Measurements from ENCODE around the gene CD6.
A peak's percentile ranks its signal among the peaks of the same experiment; 100 is the strongest.
"Not testable (repeated sequence)": the region's sequence is repeated elsewhere in the genome, so short reads cannot be mapped to it uniquely, and the experiment has no call there.

Gene CD6

DNA sequence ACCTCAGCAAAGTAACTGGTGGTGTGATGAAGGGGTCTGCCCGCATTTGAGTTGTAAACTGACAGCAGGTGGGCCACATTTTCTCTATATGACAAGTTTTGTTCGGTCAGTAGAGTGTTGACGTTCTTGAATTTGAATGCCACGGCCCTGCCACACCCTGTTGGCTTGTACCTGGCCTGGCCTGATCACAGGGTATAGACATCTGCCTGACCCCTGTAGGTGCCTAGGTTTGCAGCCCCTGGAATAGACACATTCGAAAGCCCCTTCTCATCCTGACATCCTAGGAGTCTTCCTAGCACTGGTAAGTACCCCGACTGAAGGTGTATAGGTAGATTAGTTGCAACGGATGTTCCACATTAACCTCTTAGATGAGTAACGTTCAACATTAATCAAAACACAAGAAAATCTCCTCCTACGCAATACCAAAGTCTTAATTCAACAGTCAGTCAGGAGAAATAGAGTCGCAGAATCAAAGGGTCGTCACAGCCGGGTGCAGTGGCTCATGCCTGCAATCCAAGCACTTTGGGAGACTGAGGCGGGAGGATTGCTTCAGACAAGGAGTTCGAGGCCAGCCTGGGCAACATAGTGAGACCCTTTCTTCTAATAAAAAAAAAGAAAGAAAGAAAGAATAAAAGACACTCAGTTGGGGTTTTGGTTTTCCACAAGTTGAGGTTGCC, 87.2 kb downstream of the CD6 start:
- no peak for DNase-seq

DNA sequence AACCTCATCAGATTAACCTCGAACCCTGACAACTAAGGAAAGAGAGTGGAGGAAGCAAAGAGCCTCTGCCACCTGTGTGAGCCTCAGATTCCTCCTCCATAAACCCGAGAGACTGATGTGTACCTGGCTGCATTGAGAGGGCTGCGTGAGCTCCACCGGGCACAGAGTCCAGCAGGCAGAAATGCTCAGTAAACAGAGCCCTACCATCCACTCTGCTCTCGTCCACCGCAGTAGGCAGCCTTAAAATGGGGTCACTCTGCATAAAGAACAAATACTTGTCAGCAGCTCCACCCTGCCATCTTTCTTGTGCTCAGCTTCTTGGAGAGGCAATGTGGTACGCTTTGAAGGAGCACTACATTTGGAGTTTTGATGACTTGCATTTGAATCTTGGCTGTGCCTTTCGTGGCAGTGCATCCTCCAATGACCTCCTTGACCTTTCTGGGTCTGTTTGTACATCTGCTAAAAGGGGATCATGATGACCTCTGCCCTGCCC, 87.8 kb downstream of the CD6 start:
- no peak for DNase-seq

DNA sequence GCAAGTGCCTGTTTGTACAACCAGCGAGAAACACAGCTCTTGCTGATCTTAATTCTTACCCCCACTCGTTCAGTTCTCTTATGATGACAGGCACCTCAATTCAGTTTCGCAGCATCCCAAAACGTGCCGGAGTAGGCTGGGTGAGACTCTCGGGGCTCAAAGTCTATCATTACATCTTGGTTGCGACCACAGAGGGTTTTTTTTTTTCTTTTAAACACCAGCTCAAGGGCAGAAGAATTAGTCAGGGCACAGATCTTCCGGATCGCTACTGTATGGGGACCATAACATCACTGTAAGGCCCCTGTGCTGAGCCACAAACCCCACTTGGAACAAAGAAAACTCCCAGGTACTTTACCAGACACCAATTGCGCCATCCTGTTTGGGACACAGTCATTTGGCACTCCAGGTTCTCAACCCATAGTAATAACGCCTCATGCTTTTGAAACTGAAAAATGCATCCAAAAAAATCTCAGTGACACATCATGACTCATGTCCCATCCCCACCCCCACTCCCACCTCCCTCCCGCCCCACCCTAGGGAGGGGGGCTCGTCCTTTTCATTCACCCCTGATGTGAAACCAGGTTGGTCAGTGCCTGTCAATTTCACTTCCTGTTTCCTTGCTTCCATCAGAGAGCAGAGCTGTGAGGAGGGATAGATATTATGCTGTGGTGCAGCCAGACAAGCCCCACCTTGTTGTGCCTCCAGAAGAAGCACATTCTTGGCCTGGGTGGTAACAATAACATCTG, 89.8 kb downstream of the CD6 start:
- DNase-seq = peak; percentile 90

DNA sequence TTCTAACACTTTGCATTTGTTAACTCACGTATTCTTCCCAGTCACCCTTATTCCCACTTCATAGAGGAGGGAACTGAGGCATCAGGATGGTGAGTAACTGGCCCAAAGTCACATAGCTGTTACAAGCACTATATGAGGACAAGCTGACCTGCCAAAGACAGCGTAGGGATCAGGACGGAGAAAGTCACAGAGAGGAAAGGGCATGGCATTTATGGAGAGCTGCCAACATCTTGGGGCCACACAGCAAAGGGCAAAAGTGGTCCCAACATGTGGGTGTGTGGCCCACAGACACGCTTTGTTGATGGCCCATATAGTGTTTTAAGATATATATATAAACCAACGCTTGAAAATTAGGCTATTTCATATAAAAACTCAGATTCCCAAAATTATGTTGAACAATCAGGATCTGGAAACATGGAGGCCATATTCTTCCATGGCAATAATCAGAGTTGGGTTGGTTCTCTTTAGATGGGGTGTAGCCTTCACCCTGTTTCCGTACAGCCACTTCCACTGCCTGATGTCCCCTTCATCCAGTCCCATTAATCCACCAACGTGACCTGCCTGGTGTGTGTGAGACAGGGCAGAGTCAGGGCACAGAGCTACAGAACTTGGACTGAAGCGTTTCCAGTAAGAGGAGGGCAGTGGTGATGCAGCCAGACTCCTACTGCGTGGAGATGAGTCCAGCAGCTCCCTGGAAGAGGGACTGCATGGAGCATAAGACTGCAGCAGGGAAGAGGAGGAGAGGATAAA, 90.9 kb downstream of the CD6 start:
- DNase-seq = no peak

DNA sequence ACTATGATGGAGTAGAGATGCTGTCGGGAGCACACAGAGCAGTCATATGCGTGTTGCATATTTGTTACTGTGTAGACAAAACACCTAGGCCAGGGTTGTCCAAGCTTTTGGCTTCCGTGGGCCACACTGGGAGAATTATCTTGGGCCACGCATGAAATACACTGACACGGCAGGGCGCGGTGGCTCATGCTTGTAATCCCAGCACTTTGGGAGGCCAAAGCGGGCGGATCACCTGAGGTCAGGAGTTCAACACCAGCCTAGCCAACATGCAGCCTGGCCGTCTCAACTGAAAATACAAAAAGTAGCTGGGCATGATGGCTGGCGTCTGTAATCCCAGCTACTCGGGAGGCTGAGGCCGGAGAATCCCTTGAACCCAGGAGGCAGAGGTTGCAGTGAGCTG, 93.8 kb downstream of the CD6 start:
- not testable (repeated sequence) for DNase-seq

DNA sequence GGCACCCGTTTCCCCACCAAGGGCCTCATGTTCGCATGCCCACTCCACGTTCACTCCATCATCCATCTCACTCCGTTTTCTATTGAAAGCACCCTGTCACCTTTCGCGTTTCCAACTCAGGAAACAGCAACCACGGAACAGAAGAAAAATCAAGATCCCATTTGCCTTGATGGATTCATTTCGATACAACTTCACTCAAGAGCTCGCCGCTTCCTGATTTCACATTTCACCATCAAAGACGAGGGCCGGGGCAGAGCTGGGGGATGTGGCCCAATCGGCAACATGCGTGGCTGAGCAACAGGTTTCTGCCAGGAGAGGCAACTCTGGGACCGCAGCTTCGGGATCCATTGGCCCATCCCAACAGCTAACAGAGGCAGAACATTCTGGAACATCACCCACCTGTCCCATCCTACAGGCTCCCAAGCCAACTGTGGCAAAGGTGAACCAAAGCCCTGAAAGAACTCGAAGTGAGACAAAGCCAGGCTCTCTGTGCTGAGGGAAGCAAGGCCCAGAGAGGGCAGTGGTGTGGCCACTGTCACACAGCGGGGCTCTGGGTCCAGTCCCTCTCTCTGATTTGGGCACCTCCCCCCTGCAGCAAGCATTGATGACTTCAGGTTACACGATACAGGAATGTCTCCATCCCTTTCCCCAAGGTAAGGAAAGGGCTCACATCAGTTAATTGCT, 94.6 kb downstream of the CD6 start:
- peak; percentile 82 for DNase-seq

DNA sequence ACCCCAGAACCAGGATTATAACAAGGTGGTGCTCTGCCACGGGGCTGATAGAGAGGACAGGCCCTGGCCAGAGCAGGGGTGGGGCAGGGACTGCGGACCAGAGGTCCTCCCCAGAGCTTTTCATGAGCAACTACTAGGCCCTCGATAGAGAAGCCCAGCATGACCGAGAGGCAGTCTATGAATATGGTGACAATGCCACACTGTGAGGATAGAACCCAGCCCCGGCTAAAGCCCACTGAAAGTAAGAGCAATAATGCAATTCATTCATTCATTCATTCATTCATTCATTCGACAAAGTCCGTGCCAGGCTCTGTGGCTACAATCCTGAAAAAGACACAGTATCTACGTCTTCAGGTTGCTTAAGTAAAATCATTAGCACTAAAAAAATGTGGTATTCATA, 95.2 kb downstream of the CD6 start:
- DNase-seq = no peak

DNA sequence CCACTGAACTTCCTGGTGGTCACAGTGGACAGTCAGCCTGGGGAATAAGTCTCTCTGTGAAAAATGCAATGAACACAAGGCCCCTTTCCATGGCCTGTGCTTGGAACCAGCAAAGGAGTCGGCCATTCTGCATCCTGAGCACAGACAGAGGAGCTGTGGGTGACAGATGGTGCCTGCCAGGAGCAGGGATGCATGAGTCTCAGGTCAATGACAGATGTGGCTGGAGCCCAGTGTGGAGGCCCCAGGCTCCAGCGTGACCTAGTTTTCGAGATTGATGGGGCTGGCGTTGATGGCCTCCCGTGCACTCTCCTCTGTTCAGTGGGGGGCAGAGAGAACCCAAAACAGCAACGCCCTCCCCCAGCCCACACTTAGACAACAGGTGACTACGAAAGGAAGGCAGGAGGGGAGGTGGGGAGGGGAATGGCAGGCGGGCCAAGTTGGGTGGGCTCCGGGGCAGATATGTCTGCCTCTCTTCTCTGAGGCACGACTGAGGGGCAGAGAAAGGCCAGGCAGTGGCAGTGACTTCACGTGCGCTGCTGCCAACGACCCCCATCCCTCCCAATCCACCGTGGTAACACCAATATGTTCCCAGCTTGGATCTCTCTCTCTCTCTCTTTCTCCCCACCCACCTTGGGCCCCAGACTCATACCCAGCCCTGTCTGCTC, 96.4 kb downstream of the CD6 start:
- DNase-seq = no peak

DNA sequence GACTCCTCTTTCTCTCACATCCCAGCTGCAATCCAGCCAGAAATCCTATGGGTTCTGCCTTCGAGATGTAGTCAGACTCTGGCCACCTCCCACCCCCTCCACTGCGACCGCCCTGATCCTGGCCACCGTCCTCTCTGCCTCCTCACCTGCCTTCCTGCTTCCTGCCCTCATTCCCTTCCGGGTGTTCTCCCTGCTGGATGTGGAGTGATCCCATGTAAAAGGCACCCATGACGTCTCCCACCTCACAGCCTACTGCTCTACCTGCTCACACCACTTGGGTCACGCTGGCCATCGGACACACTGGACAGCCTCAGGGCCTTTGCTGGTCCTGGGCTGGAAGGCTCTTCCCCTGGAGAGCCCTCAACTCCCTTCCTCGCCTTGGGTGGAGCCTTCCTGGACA, 97.1 kb downstream of the CD6 start:
- DNase-seq = no peak

DNA sequence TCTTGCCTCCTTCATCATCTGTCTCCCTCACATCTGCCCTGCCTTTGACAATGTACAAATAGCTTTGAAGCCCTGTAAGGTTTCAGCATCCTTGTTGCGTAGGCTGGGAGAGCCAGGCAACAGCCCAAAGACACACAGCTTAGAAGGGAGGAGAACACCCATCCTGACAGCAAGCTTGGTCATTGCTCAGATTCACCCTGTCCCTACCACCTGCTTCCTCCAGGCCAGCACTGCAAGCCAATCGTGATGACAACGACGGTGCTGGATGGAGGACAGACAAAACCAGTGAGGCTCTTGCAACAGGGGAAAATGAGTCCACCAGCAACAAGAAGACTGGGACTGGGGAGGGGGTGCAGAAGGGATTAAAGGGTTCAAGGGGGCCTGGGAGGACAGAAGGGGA, 97.9 kb downstream of the CD6 start:
- DNase-seq = no peak

All from stimulated activated CD4-positive, alpha-beta T cell treated with anti-CD3 and anti-CD28 coated beads, Interleukin-15, amount 100 ng/mL, for 24 hours (primary cell).